GM21619 (cell line): ENCODE results near the gene CYP19A1.
"Not testable (repeated sequence)": the region's sequence is repeated elsewhere in the genome, so short reads cannot be mapped to it uniquely, and the experiment has no call there.

Experiments used
- ATAC-seq: cut with Tn5 transposase; IDR thresholded peaks from one replicate; pipeline ENCODE4 v1.9.1; 2021; ENCODE audit not compliant: unreplicated experiment

The CYP19A1 gene

DNA sequence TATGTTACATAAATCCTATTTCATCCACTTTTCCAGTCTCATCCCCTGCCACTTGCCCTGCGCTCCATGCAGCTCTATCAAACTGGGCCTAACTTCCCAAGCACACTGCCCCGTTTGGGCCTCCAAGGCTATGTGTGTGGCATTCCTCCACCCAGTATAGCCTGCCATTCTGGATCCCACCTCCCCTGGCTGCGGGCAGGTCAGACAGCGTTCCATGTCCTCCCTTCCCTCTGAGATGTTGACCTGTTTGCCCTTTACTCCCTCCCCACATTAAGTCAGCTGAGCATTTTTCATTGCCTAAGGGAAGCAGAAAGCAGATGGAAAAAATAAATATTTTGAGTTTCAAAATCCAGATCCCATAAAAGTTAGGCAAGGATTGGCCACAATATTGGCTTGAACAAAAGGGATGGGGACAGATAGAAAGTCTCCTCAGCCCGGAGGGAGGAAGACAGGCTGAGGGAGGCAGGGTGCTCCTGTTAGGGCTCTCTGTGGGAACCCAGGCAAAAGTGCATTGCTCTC lies 73.3 kb downstream of the CYP19A1 start:
- no peak for ATAC-seq

DNA sequence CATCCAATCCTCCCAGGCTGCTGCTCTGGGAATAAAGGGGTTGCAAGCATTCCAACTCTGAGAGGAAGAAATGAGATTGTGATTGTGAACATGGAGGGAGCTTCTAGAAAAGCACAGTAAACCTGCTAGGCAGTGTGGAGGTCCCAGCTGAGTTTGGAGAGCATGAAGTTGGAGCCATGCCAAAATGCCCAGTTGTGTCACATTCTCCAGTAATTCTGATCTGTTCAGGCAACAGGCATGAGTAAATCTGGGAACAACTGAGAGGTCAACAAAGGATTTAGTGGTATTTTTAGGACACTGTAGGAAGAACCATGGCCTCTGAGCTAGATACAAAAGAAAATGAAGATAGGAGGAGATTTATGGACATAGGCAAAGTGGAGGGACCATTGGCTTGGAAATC lies 74.7 kb downstream of the CYP19A1 start:
- no peak for ATAC-seq

DNA sequence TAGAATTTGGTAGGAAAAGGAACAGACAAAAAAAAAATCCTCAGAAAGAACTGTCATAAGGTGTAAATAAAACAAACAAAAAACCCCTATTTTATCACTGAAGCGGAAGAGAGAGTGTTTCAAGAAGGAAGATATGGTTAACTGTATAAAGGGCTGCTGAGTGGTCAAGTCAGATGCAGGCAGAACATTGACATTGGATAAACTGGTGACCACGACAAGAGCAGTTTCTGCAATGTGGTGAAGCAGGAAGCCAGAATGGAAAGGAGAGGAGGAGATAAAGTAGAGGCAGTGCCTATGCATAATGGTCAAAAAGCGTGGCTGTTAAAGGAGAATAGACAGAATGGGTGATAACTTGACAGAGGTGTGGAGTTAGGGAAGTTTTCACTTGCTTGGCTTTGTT lies 75.3 kb downstream of the CYP19A1 start:
- no peak for ATAC-seq

DNA sequence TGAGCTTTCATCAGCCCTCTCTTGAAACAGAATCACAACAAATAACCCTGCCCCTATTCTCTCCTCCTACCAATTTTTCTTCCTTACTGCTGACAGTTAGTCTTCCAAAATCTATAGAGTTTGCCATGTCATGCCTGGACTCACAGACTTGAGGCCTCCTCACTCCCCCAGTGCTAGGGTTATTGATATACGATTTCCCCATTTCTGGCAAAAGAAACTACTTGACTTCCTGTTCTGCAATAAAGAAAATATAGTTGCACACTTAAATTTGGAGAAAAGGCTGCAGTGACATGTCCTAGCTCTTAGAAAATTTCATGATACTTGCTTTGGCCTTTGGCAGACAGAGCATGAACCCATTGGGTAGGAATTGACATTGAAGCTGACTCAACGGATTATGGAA lies 75.9 kb downstream of the CYP19A1 start:
- no peak for ATAC-seq

DNA sequence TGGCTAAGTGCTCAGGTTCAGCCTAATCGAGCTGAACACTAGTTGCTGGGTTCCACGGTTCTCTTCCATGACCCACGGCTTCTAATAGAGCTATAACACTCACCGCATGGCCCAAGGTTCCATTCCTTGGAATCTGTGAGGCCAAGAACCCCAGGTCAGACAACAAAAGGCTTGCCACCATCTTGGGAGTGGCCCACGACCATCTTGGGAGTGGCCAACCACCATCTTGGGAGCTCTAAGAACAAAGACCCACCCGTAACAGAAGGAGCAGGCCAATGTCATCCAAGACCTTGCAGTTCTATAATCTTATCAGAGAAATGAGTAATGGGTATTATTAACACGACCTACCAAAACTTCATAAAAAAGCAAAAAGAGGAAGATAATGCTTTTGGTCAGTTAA lies 77.3 kb downstream of the CYP19A1 start:
- not testable (repeated sequence) for ATAC-seq

DNA sequence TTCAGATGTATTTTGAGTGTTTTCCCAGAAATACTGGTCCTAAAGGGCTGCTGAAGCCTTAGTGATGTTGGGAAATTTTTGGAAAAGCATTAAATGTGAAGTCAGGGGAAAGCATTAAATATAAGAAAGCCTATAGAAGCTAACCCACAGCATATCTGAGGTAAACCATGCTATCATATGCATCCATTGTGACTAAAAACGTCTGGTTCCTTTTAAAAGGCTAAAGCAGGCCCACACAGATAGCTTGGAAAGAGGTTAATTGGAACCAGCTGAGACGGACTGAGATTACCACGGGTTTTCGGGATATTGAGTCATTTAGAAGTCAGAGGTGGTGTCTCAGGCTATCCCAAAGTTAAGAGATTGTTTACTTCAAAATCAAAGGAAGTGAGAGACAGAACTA lies 78.2 kb downstream of the CYP19A1 start:
- ATAC-seq, result no peak

DNA sequence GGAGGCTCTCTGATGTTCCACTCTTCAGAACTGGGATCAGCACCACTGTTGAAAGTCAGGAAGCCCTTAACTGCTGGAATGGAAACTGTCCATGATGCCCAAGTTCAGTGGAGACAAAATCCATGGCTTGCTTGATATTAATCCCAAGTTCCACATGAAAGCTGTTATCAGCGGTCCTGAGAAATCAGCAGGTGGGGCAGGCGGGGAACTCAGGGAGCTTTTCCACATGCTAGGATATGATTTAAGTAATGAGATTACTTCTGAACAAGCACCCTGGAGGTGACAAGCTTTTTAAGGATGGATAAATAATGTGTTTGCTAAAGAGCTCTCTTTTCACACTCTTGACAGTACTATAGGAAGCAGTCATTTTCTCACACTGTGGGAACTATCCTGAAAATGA lies 82.9 kb downstream of the CYP19A1 start:
- no peak for ATAC-seq

DNA sequence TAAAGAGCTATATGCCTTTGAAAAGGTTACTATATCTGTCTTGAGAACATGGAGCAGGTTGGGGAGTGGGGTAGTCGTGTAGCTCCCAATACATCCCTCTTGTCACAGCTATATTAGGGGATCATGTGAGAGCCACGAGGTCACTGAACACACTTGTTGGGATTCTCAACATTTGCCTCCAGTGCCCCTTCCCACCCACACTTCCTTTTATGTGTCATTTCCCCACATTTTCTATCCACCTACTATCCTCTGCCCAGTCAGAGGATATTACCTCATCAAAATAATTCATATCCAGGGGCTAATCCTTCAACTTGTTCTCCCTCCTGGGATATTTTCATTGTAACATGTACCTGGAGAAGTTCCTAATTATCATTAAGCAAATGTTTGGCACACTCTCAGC lies 85.0 kb downstream of the CYP19A1 start:
- ATAC-seq, result no peak

DNA sequence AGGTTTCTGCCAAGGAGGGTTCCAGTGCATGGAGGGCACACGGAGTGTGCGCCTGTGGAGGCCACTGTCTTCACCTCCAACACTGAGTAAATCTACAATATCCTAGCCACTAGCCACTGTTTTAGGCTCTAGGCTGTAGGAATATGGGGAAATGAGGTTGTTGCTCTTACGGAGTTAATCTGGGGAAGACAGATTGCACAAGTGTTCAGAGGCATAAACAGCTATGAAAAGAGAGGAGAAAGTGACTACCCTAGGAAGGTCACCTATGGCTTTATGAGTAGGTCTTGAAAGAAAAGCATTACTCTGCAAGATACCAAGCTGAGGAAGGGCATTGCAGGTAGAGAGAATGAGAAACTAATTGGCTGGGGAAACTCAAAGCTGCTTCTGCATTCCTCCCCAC lies 85.7 kb downstream of the CYP19A1 start:
- no peak for ATAC-seq

DNA sequence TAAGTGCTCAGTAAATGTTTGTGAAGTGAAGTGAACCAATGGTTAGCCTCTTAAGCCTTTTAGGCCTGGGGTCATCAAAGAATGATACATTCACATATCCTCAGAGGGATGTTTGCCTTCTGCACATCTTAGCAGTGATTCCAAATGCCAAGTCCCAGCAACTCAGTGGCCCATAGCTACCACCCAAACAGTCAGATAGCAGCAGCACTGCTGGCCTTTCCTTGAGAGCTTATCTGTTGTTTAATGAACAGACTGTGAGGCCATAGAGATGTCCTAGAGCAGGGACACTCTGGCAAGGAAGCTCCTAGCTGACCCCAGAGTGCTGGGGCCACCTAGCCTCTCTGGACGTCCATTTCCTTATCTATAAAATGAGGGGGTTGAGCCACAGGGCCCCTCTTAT lies 86.8 kb downstream of the CYP19A1 start:
- no peak for ATAC-seq

DNA sequence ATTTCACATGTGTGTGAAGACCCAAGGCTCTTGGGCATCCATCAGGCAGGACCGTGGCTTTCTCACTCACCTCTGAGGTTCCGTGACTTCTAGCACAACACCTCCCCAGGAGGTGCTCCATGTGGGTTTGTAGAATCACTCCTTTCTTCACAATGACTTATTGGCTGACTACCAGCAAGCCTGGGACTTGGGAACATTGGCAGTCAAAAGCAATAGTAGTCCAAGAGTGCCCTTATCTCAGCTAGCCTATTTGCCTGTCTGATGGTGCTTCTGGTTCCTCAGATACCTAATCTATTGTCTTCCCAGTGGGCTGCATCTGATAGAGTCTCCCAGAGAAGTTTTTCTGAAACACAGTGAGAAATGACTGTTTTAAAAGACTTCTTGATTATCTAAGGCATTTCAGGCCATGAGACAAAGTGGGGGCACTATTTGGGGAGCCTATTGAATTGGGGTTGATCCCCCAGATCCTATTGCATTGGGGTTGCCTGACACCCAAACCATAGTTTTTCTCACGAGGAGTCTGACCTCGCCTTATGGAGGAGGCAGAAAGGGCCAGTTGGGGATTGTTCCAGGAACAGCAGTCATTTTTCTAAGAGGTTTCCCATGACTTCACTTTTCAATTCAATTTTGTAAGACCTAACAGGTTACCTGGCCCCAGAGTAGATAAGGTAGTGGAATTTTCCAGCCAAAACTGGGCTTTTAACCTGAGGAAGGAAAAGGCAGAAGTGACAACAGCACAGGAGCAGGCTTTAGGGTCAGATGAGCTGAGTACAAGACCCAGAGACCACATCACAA lies 88.0 kb downstream of the CYP19A1 start:
- ATAC-seq, result no peak

DNA sequence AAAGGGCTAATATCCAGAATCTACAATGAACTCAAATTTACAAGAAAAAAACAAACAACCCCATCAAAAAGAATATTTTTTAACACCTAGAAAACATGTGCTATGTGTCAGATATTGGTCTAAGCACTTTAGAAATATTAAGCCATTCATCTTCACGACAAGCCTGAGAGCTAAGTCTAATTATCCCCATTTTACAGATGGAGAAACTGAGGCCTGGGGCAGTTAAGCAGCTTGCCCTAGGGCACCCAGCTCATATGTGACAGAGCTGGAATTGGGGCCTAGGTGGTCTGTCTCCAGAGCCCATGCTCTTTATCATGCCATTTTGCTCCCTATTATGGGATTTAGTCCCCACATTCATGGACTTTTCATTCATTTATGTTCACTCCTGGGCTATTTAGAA lies 92.8 kb downstream of the CYP19A1 start:
- no peak for ATAC-seq

DNA sequence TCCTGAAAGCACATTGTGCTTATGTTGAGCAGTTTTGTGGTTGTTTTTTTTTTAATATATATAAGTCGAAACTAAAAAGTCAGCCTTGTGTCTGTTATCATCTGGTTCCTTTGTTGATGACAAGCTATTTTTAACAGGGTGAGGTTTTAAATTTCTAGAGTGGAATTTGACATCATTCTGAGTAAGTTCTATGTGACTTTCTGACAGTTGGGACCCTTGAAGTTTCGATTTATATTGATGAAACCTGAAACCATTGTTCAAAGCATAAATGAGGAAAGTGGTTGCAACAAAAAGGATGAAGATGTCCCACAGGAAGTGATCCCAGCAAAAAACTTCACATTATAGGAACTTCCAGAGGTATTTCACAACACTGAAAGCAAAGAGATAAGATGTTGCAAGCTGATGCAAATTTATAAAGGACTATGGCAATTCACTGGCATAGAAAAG lies 94.0 kb downstream of the CYP19A1 start:
- no peak for ATAC-seq

DNA sequence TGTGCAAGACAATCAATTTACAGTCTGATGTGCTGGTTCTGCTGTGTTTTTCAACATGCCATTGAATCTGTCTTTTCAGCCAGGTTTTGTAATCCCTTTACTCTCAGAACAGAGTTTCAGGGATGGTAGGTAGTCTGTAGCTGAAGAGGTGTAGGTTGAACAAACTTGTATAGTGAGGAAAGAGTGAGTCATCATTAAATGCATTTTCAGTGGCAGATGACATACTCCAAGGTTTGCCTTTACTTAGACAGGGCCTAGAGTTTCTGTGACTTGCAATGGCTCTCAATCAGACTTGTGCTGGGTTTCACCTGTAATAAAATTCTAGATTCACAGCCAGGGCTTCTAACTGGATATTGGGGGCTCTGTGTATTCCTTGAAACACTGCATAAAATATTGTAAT lies 94.6 kb downstream of the CYP19A1 start:
- no peak for ATAC-seq

DNA sequence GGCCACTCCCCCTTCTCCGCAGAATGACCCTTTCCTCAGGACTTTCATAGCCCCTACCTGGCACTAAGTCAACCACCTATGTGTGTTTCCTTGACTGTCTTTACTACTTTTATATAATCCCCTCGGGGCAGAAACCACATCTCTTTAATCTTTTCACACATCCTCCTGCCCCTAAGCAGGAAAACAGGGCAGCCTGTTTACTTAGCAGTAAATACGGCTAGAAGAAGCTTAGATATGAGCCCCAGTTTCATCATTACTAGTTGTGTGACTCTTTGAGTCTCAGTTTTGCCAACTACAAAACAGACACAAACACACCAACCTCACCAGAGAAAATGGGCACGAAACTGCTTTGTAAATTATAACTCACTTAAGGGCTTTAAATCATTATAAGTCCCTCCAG lies 98.3 kb downstream of the CYP19A1 start:
- ATAC-seq, result no peak

DNA sequence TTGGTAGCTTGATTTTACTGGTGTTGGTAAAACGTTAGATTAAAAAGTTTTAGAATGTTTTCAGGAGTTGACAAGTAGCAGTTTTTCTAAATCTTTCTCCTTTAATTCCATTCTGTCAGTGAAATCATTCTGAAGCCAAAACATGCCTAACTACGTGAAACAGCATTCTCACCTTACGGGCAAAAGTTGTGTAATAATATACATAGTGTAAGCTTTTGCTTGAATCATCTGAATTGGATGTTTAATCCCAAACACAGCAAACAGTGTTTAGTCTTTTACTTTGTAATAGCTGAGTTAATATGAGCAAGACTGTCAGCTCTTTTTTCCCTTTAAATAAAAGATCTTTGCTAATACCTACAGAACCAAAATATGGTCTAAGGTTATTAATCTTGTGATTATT lies 100.6 kb downstream of the CYP19A1 start:
- no peak for ATAC-seq

DNA sequence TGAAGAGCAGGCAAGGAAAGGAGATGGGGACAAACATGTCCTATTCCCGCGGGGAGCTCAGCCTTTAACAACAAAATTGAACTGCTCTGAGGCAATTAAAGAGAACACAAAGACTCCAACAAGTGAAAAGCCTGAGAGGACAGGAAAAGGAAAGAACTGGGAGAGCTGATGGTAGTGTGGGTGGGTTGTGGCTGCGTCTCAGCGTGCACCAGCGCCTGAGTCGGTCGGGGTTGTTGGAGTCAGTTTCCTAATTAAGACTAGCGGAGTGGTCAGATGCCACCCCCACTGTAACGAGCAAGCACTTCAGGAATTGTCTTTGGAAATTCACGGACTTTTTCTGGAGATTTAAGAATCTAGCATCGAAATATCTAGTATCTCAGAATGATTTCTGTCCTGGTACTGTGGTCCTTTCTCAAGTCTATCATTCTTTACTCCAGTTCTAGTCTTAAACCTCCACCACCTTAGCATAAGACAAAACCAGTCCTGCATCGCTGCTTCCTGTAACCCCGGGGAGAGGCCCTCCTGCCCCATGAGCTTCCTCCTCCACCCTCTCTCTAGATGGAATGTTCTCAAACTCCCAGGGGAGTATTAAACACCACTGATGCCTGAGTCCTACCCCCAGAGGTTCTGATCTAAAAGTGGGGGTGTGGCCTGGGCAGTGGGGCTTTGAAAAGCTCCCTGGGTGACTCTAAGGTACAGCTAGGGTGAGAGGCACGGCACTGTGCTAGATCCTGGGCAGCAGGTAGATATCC lies 104.0 kb downstream of the CYP19A1 start:
- no peak for ATAC-seq

DNA sequence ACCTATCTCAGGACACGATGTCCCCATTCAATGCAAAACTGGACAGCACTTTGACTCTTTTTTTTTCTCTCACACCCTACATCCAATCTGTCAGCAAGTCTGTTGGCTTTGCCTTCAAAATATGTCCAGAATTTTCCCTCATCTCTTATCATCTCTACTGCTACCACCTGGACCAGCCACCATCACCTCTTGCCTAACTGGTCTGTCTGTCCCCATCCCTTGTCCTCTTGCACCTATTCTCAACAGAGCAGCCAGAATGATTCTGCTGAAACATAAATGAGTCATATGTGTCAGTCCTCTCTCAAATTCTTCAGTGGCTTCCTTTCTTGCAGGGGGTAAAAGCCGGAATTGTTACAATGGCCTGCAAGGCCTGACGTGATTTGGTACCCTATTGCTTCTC lies 105.8 kb downstream of the CYP19A1 start:
- no peak for ATAC-seq

DNA sequence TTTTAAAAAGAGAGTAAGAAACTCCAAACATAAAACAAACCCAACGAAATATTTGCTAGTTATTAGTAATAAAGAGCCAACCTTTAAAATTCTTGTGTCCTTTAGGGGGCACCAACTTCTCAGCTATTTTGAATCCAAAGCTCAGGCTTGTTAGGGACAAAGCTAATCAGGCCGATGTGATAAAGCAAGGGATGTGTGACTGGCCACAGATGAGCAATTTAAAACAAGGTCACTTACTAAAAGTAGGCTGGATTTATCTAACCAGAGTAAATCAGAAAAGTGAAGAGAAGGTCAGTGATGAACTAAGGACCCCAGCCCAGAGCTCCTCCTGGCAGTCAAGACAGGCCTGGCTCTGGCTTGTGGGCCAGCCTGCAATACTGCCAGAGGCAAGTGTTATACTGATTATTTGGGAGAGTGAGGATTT lies 108.5 kb downstream of the CYP19A1 start:
- ATAC-seq, result no peak

DNA sequence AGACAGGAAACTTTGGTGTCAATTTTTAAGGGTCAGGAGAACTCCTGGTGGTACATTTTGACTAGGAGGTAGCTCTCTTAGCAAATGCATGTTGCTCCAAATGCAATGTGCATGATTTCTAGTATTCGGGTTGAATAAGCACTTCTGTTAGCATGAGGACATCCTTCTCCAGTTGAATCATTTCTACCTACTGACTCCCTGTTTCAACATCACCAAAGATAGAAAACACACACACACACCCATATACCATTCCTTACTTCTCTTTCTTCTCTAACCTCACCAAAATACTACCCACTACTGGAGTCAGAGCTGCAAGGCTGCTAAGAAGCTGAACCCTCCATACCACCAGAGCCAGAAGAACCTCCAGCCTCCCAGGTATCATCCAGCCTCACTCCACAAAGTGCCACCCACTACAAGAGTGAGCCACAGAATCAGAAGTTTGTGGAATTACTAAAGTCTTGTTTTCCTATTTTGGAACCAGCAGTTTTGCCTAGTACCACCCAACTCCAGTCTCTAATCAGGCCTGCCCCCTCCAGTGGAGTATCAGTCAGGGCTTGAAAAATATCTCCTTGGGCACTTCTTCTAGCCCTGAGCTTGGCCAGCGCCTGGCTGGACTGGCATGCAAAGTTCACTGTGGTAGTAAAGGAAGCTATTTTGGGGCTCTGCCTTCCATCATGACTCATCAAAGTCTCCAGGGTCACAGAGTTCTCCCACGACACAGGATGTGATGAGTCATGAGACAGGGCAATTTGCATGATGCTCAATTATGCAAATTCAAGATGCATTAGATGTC lies 110.3 kb downstream of the CYP19A1 start:
- peak; percentile 89 for ATAC-seq

DNA sequence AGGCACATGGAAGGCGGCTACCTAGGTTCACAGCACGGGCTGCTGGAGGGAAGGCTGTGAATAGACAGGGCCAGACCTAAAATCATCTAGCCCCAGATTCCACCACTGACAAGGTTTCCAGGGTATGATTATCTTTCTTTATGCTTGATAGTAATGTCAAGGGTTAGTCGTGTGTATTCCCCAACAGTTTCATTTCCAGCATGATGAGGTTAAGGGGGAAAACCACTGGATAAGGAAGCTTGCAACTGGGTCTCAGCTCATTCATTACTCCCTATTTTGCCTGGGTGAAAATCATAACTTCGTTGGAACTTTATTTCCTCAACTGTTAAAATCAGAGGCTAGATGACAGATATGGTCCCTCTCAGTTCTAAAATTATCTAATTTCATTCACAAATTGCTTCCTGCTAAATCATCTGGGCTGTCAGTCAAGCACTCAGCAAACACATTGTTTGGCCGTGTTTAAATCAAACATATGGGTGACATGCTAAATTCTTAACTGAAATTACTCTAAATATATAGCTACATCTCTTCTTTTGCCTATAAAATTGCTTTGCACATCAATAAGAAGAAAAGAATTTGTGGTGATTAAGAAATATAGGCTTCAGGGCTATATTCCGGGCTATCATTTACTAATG lies 111.7 kb downstream of the CYP19A1 start:
- ATAC-seq, result no peak
